ENCODE results near the gene OR52B2.

The OR52B2 gene

GRCh38 chr11:6170226-6170625 is at the start of gene OR52B2:
TSS of gene OR52B2 (minus strand) at chr11:6170326. CDS start at chr11:6170326, 0 bp downstream.
- DNase-seq (ENCODE audit: low read depth) = no peak

- no peak for DNase-seq (ENCODE audit: low read depth)
These were observed 49.2 kb upstream of the OR52B2 start for GRCh38 chr11:6219359-6219758.

GRCh38 chr11:6217722-6218121 is 47.6 kb upstream of the OR52B2 start:
- DNase-seq (ENCODE audit: low read depth) = no peak

- DNase-seq (ENCODE audit: low read depth) = no peak
These were observed 46.4 kb upstream of the OR52B2 start for GRCh38 chr11:6216501-6216900.

GRCh38 chr11:6214530-6214929 is 44.4 kb upstream of the OR52B2 start:
- no peak for DNase-seq (ENCODE audit: low read depth)

GRCh38 chr11:6210274-6210955 is 40.3 kb upstream of the OR52B2 start:
- no peak for DNase-seq (ENCODE audit: low read depth)

GRCh38 chr11:6209801-6210200 is 39.7 kb upstream of the OR52B2 start:
- no peak for DNase-seq (ENCODE audit: low read depth)

- no peak for DNase-seq (ENCODE audit: low read depth)
These were observed 36.5 kb upstream of the OR52B2 start for GRCh38 chr11:6206456-6207180.

- DNase-seq (ENCODE audit: low read depth) = no peak
These were observed 35.2 kb upstream of the OR52B2 start, which contains the start of gene C11orf42 for GRCh38 chr11:6205366-6205765. TSS of gene C11orf42 (plus strand) at chr11:6205557. CDS start at chr11:6205616, 59 bp downstream.

- no peak for DNase-seq (ENCODE audit: low read depth)
These were observed 34.6 kb upstream of the OR52B2 start for GRCh38 chr11:6204706-6205105.

GRCh38 chr11:6203327-6203726 is 33.2 kb upstream of the OR52B2 start:
- DNase-seq (ENCODE audit: low read depth) = no peak

GRCh38 chr11:6202041-6202440 is 31.9 kb upstream of the OR52B2 start:
- no peak for DNase-seq (ENCODE audit: low read depth)

GRCh38 chr11:6201481-6201880 is 31.4 kb upstream of the OR52B2 start:
- DNase-seq (ENCODE audit: low read depth) = no peak

- DNase-seq (ENCODE audit: low read depth) = no peak
These were observed 30.8 kb upstream of the OR52B2 start for GRCh38 chr11:6200975-6201374.

- DNase-seq (ENCODE audit: low read depth) = no peak
These were observed 29.2 kb upstream of the OR52B2 start, which contains the start of gene OR52W1 for GRCh38 chr11:6199174-6199810. TSS of gene OR52W1 (plus strand) at chr11:6199224. CDS start at chr11:6199224, 0 bp downstream.

- DNase-seq (ENCODE audit: low read depth) = no peak
These were observed 27.5 kb upstream of the OR52B2 start for GRCh38 chr11:6197466-6198200.

- DNase-seq (ENCODE audit: low read depth) = no peak
These were observed 26.3 kb upstream of the OR52B2 start for GRCh38 chr11:6196396-6196795.

GRCh38 chr11:6194065-6194581 is 24.0 kb upstream of the OR52B2 start:
- no peak for DNase-seq (ENCODE audit: low read depth)

- no peak for DNase-seq (ENCODE audit: low read depth)
These were observed 21.6 kb upstream of the OR52B2 start for GRCh38 chr11:6191742-6192141.

- no peak for DNase-seq (ENCODE audit: low read depth)
These were observed 5.3 kb upstream of the OR52B2 start for GRCh38 chr11:6175440-6175839.

- no peak for DNase-seq (ENCODE audit: low read depth)
These were observed 13.3 kb downstream of the OR52B2 start for GRCh38 chr11:6156628-6157359.

All from activated gamma-delta T cell treated with anti-CD3 and anti-CD28 coated beads, Interleukin-2, amount 50 U/mL, for 16 hours (primary cell).